Lower leg skin (tissue), 4 donors: ENCODE measurements around the gene HUNK. TPM values are rescaled to one million over a fixed set of nuclear protein-coding genes. Genes with fewer than 3 reads are reported as not detected.

Experiments used
- DNase-seq, 2 donors: peaks; one replicate each; pipeline ENCODE4 v3.0.0-alpha.2; 2019; ENCODE audit warnings: low spot score in 2 of 2
- H3K4me3 ChIP-seq: fragments of 200-600 bp; sonication (generic); 2 replicates; pipeline ENCODE4 v1.5.1; 2017; ENCODE audit warnings: mild to moderate bottlenecking, low read depth; ENCODE audit not compliant: poor library complexity, severe bottlenecking
- CTCF ChIP-seq, 3 donors: fragments of 450-650 bp; IDR thresholded peaks; one replicate each; pipeline ENCODE4 v1.5.1; 2016; ENCODE audit warnings: antibody characterized with exemption in 3 of 3, mild to moderate bottlenecking in 3 of 3, moderate library complexity in 2 of 3
- POLR2A ChIP-seq, 2 donors: fragments of 450-650 bp; IDR thresholded peaks; one replicate each; pipeline ENCODE4 v1.6.1; 2016 to 2017; ENCODE audit warnings: antibody characterized with exemption in 2 of 2, mild to moderate bottlenecking in 1 of 2, moderate library complexity in 1 of 2
- WGBS, 2 donors: methylation state at CpG; one replicate each; pipeline ENCODE4 v1.1.5; 2018; 5-methylcytosine and 5-hydroxymethylcytosine counted together
- intact Hi-C: fragments of 100-400 bp; cut with DNase I; formaldehyde crosslinking; loops from one replicate; pipeline ENCODE4 v1.15.0; 2023; ENCODE audit warnings: low total_unique reads
- total RNA-seq, 4 donors: library from RNA; depleted of rRNA; stranded (reverse); fragments of >200 nt; gene quantifications; one replicate each; pipeline ENCODE4 v1.1.0, GENCODE V29; 2016

The HUNK gene
- total RNA-seq, 4 donors from 2014 or later = 2.8 to 4.0 (median 3.5) TPM

- intact Hi-C loops = no loop called here
- no peak for DNase-seq
- TF ChIP-seq CTCF (IDR thresholded peaks at IDR 0.05) = no peak
- TF ChIP-seq POLR2A (IDR thresholded peaks at IDR 0.05) = no peak
- 85 to 96% methylated on average over 7 of the region's 7 CpGs for WGBS, 2 donors
- no peak overlapping the region for H3K4me3 ChIP-seq
Measured at GRCh38 chr21:31967334-31967733, 94.5 kb downstream of the HUNK start.

GRCh38 chr21:31972622-31973021 is 99.8 kb downstream of the HUNK start:
- no peak for DNase-seq
- intact Hi-C loops = no loop called here
- TF ChIP-seq CTCF (IDR thresholded peaks at IDR 0.05) (no peak), POLR2A (IDR thresholded peaks at IDR 0.05) (no peak)
- WGBS, 2 donors = 95 to 96% methylated on average over 7 of the region's 7 CpGs
- no peak overlapping the region for H3K4me3 ChIP-seq

- WGBS, 2 donors = 93 to 97% methylated on average over 6 of the region's 6 CpGs
- no peak overlapping the region for H3K4me3 ChIP-seq
- peak in 1 of 2 donors; percentile 25 for DNase-seq
- no peak for TF ChIP-seq POLR2A (IDR thresholded peaks at IDR 0.05)
- no peak for TF ChIP-seq CTCF (IDR thresholded peaks at IDR 0.05)
- intact Hi-C loops = no loop called here
Measured at GRCh38 chr21:31973402-31973944, 100.7 kb downstream of the HUNK start.

DNA sequence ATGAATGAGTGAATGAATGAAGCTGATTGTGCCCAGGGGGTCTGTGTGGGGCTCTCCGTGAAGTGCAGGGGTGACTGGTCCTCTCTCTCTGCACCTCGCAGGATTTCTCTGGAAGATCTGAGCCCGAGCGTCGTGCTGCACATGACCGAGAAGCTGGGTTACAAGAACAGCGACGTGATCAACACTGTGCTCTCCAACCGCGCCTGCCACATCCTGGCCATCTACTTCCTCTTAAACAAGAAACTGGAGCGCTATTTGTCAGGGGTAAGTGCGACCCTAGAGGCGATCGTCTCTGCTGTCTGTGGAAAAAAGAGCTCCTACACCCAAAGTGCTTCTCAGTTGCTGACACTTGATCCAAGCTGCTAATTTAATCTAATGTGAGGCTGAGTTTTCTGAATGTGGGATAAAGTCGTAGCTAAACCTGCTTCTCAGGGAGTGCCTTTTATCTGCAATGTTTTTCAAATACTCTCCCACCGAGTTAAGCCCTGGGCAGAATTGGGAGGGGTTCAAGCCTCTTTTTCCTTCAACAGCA is 101.7 kb downstream of the HUNK start:
- peak in 1 of 2 donors; percentile 82 for DNase-seq
- H3K4me3 ChIP-seq = no peak overlapping the region
- intact Hi-C loops = no loop called here
- TF ChIP-seq CTCF (IDR thresholded peaks at IDR 0.05) (no peak), POLR2A (IDR thresholded peaks at IDR 0.05) (no peak)
- whole genome bisulfite sequencing, 2 donors = 81 to 89% methylated on average over 16 of the region's 16 CpGs

DNA sequence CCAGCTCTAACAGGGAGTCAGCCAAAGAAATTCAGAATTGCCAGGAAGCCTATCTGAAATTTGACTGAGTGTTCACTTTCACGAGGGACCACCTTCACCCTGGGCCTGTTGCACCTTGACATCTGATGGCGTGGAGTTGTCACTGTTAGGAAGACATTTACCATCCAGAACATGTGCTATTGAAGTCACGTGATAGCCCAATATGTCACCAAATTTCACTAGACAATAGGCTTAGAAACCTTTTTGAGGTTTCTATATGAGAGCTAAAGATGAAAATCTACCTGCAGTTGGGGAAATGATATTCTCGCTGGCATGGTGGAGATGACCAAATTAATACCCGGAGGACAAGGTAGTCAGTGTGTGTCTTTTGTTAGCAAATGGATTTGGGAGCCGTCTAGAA is 102.7 kb downstream of the HUNK start:
- WGBS, 2 donors = 87% methylated on average over 6 of the region's 6 CpGs
- TF ChIP-seq POLR2A (IDR thresholded peaks at IDR 0.05) (no peak), CTCF (IDR thresholded peaks at IDR 0.05) (no peak)
- H3K4me3 ChIP-seq = no peak overlapping the region
- peak in 1 of 2 donors; percentile 20 for DNase-seq
- intact Hi-C loops = no loop called here

DNA sequence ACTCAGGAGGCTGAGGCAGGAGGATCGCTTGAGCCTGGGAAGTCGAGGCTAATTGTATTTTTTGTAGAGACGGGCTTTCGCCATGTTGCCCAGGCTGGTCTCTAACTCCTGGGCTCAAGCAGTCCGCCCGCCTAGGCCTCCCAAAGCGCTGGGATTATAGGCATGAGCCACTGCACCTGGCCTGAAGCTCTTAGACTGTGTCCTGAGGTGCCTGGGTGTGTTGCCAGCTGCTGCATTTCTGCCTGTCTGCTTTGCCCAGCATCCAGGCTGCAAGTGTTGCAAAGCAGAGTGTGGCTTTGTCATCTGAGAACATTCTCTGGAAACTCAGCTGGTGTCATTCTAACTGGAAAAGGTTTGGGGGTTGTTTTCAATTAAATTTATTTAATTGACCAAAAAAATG is 105.0 kb downstream of the HUNK start:
- H3K4me3 ChIP-seq = no peak overlapping the region
- intact Hi-C loops = no loop called here
- no peak for DNase-seq
- WGBS, 2 donors = 93 to 97% methylated on average over 7 of the region's 7 CpGs
- TF ChIP-seq POLR2A (IDR thresholded peaks at IDR 0.05) = no peak
- TF ChIP-seq CTCF (IDR thresholded peaks at IDR 0.05) = no peak
